ENCODE results near the gene RNF114. TPM values are rescaled to one million over a fixed set of nuclear protein-coding genes. Genes with fewer than 3 reads are reported as not detected.

RNF114 gene
- total RNA-seq, 1 experiment from 2014 or later: 90.0 TPM

DNA sequence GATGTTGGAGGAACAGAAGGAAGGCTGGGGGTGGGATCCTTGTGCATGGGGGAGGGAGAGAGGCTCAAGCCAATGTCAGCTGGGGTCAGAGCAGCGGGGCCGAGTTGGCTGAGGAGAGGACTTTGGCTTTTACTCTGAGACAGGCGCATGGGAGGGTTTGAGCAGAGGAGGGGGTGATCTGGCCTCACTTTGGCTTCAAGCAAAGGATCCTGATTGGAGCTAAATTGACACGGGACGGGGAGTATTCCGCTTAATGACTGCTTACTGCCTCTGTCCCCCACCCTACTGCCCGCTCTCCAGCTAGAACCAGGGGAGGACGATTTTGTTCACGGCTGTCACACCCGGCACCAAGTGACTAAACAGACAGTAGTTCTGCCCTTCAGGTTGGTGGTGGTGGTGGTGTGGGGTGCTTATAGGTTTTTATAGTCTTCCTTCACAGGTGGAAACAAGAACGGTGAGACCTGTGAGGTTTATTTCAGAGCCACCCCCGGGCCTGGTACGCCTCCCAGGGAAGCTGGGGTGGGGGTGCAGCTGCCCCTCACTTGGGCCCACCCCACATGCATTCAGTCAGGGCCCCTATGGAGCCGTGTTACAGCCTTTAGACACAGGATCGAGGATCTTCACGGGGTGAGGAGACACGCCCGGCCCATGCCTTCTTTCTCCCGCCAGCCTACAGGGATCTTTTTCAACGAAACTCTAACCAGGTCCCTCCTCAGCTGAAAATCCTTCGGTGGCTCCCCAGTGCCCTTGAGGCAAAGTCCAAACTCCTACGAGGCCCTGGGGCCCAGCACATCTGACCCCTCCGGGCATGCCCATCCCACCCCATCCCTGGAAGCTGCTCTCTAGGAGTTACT lies 45.2 kb downstream of the RNF114 start:
- no TSS peak for BruUV-seq (replicated peaks)
- no peaks in the 10 kb centered on the region for H3K9me3 ChIP-seq (ENCODE audit: low read depth, low read length, poor library complexity, severe bottlenecking)

GRCh38 chr20:49982072-49982345 lies 45.8 kb downstream of the RNF114 start:
- DNase-seq (ENCODE audit: low spot score): no peak
- intact Hi-C loops (cut with micrococcal nuclease; ENCODE audit: unreplicated experiment): loop anchor here (5.0 kb wide), 1 partner anchor 480 kb away; no protein-coding TSS in a partner anchor
- Histone ChIP-seq H3K4me3 (ENCODE audit: low read depth, low read length, poor library complexity, severe bottlenecking) (peak overlapping the region; percentile 39), H3K27ac (ENCODE audit: low read depth, low read length, poor library complexity, severe bottlenecking) (no peak overlapping the region), H3K36me3 (ENCODE audit: insufficient read depth, low read length, poor library complexity, severe bottlenecking) (no peaks in the 10 kb centered on the region), H3K4me1 (ENCODE audit: insufficient read depth, low read length, poor library complexity, severe bottlenecking) (peaks cover 37% of the 10 kb centered on the region), H3K27me3 (replicated peaks; ENCODE audit: insufficient read depth, low read depth, low read length, poor library complexity) (no peaks in the 10 kb centered on the region), H3K9me3 (ENCODE audit: low read depth, low read length, poor library complexity, severe bottlenecking) (no peaks in the 10 kb centered on the region)
- ChIA-PET POLR2A (ENCODE audit: low non-redundant PET) (no interaction called here), CTCF (interaction anchor here (0.6 to 2.5 kb wide), 4 partner anchors 11 to 197 kb away, joined by 3 to 12 read pairs (median 7); no protein-coding TSS in a partner anchor)
- BruUV-seq (replicated peaks): no TSS peak
- no peak for TF ChIP-seq EZH2 (IDR thresholded peaks at IDR 0.05; ENCODE audit: borderline replicate concordance, low read depth, low read length, poor library complexity, severe bottlenecking)
- TF ChIP-seq, protein P1, sequence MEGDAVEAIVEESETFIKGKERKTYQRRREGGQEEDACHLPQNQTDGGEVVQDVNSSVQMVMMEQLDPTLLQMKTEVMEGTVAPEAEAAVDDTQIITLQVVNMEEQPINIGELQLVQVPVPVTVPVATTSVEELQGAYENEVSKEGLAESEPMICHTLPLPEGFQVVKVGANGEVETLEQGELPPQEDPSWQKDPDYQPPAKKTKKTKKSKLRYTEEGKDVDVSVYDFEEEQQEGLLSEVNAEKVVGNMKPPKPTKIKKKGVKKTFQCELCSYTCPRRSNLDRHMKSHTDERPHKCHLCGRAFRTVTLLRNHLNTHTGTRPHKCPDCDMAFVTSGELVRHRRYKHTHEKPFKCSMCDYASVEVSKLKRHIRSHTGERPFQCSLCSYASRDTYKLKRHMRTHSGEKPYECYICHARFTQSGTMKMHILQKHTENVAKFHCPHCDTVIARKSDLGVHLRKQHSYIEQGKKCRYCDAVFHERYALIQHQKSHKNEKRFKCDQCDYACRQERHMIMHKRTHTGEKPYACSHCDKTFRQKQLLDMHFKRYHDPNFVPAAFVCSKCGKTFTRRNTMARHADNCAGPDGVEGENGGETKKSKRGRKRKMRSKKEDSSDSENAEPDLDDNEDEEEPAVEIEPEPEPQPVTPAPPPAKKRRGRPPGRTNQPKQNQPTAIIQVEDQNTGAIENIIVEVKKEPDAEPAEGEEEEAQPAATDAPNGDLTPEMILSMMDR (conservative IDR thresholded peaks at IDR 0.05; ENCODE audit: low read depth, low read length): no peak

More for the DNA sequence above, 45.2 kb downstream of the RNF114 start:
- no peaks in the 10 kb centered on the region for H3K27me3 ChIP-seq (replicated peaks; ENCODE audit: insufficient read depth, low read depth, low read length, poor library complexity)
- TF ChIP-seq EZH2 (IDR thresholded peaks at IDR 0.05; ENCODE audit: borderline replicate concordance, low read depth, low read length, poor library complexity, severe bottlenecking): no peak
- TF ChIP-seq, protein P1 (conservative IDR thresholded peaks at IDR 0.05; ENCODE audit: low read depth, low read length): no peak
- H3K4me3 ChIP-seq (ENCODE audit: low read depth, low read length, poor library complexity, severe bottlenecking): no peak overlapping the region
- DNase-seq (ENCODE audit: low spot score): no peak
- H3K27ac ChIP-seq (ENCODE audit: low read depth, low read length, poor library complexity, severe bottlenecking): no peak overlapping the region
- H3K4me1 ChIP-seq (ENCODE audit: insufficient read depth, low read length, poor library complexity, severe bottlenecking): peaks cover 37% of the 10 kb centered on the region
- intact Hi-C loops (cut with micrococcal nuclease; ENCODE audit: unreplicated experiment): loop anchor here (5.0 kb wide), 1 partner anchor 481 kb away; no protein-coding TSS in a partner anchor
- CTCF ChIA-PET: interaction anchor here (0.6 to 2.5 kb wide), 5 partner anchors 35 to 198 kb away, joined by 3 to 12 read pairs (median 3); no protein-coding TSS in a partner anchor
- POLR2A ChIA-PET (ENCODE audit: low non-redundant PET): interaction anchor here (0.6 kb wide), 1 partner anchor 1676 kb away, joined by 3 read pairs; no protein-coding TSS in a partner anchor
- no peaks in the 10 kb centered on the region for H3K36me3 ChIP-seq (ENCODE audit: insufficient read depth, low read length, poor library complexity, severe bottlenecking)

GRCh38 chr20:49982346-49983122 lies 46.3 kb downstream of the RNF114 start, which contains the start of gene SNAI1:
TSS of gene SNAI1 (plus strand) at chr20:49982980. CDS start at chr20:49983060, 80 bp downstream.
- DNase-seq (ENCODE audit: low spot score): peak; percentile 90
- peaks cover 37% of the 10 kb centered on the region for H3K4me1 ChIP-seq (ENCODE audit: insufficient read depth, low read length, poor library complexity, severe bottlenecking)
- H3K9me3 ChIP-seq (ENCODE audit: low read depth, low read length, poor library complexity, severe bottlenecking): no peaks in the 10 kb centered on the region
- ChIA-PET POLR2A (ENCODE audit: low non-redundant PET) (no interaction called here), CTCF (interaction anchor here (0.6 to 2.5 kb wide), 4 partner anchors 11 to 196 kb away, joined by 3 to 12 read pairs (median 7); no protein-coding TSS in a partner anchor)
- intact Hi-C loops (cut with micrococcal nuclease; ENCODE audit: unreplicated experiment): loop anchor here (5.0 kb wide), 1 partner anchor 480 kb away; no protein-coding TSS in a partner anchor
- H3K27ac ChIP-seq (ENCODE audit: low read depth, low read length, poor library complexity, severe bottlenecking): peak within 1 kb of the TSS; percentile 49
- TF ChIP-seq EZH2 (IDR thresholded peaks at IDR 0.05; ENCODE audit: borderline replicate concordance, low read depth, low read length, poor library complexity, severe bottlenecking): no peak
- TF ChIP-seq, protein P1 (conservative IDR thresholded peaks at IDR 0.05; ENCODE audit: low read depth, low read length): peak; percentile 59; the same call in 1 of the 2 replicates
- no TSS peak for BruUV-seq (replicated peaks)
- peak within 1 kb of the TSS; percentile 50 for H3K4me3 ChIP-seq (ENCODE audit: low read depth, low read length, poor library complexity, severe bottlenecking)
- H3K27me3 ChIP-seq (replicated peaks; ENCODE audit: insufficient read depth, low read depth, low read length, poor library complexity): no peaks in the 10 kb centered on the region
- no peaks in the 10 kb centered on the region for H3K36me3 ChIP-seq (ENCODE audit: insufficient read depth, low read length, poor library complexity, severe bottlenecking)
